ENCODE results near the gene ZNF891.

ZNF891 gene

DNA sequence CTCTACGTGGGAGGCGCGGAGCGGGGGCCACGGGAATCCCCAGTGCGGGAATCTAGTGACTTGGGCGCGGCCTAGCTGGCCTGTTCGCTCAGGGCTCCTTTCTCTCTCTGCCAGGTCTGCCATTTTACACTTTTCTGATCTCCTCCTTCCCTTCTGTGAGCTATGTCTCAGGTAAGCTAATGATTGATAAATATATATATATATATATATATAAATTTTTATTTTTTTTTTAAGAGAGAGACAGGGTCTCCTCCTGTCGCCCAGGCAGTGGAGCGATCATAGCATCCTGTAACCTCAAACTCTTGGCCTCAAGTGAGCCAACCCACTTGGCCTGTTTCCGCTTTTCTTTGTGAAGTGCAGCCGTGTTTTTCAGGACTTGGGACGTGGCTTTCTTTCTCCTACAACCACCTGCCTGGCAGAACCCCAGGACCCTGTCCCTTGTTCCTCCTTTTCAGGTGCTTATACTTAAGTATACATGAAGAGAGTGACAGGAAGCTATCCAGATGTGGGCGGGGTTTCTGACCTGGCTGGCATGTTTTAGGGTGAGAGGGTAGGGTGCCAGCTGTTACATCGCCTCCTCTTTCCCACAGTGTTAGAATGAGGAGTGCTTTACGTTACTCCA lies 48.8 kb downstream of the ZNF891 start:
- Histone ChIP-seq H2AK5ac (ENCODE audit: low read length) (no peak overlapping the region), H3K4me1 (ENCODE audit: control insufficient read depth, low read depth, low read length) (no peaks in the 10 kb centered on the region), H2BK15ac (replicated peaks; ENCODE audit: low read depth) (no peak overlapping the region), H4K5ac (ENCODE audit: low read length) (no peak overlapping the region), H3K4ac (ENCODE audit: low read depth, low read length) (no peak overlapping the region), H3K56ac (ENCODE audit: low read length) (peak overlapping the region; percentile 98), H3K23ac (ENCODE audit: low read length) (no peak overlapping the region), H3K79me2 (ENCODE audit: control insufficient read depth, insufficient read depth, low read length) (peaks cover 8% of the 10 kb centered on the region), H3K4me2 (ENCODE audit: low read length) (peak overlapping the region; percentile 77), H3K79me1 (ENCODE audit: low read length) (peaks cover 6% of the 10 kb centered on the region), H2BK5ac (ENCODE audit: low read length) (no peak overlapping the region), H4K8ac (ENCODE audit: low read depth, low read length) (no peak overlapping the region), H3K18ac (ENCODE audit: low read length) (no peak overlapping the region), H3K4me3 (ENCODE audit: low read length) (peak overlapping the region; percentile 91), H3K27me3 (ENCODE audit: insufficient read depth, low read length, poor library complexity) (no peaks in the 10 kb centered on the region), H3K36me3 (ENCODE audit: control insufficient read depth, insufficient read depth, low read length) (peaks cover 3% of the 10 kb centered on the region), H3K27ac (ENCODE audit: low read depth, low read length) (peak overlapping the region; percentile 68), H2BK120ac (ENCODE audit: low read depth, low read length) (no peak overlapping the region), H3K9ac (ENCODE audit: low read length) (peak overlapping the region; percentile 95)
- peak; percentile 10 for DNase-seq
- no CpG with 5 or more reads among the region's 17 CpGs for WGBS (ENCODE audit: extremely low coverage, insufficient coverage, low lambda C conversion rate)

DNA sequence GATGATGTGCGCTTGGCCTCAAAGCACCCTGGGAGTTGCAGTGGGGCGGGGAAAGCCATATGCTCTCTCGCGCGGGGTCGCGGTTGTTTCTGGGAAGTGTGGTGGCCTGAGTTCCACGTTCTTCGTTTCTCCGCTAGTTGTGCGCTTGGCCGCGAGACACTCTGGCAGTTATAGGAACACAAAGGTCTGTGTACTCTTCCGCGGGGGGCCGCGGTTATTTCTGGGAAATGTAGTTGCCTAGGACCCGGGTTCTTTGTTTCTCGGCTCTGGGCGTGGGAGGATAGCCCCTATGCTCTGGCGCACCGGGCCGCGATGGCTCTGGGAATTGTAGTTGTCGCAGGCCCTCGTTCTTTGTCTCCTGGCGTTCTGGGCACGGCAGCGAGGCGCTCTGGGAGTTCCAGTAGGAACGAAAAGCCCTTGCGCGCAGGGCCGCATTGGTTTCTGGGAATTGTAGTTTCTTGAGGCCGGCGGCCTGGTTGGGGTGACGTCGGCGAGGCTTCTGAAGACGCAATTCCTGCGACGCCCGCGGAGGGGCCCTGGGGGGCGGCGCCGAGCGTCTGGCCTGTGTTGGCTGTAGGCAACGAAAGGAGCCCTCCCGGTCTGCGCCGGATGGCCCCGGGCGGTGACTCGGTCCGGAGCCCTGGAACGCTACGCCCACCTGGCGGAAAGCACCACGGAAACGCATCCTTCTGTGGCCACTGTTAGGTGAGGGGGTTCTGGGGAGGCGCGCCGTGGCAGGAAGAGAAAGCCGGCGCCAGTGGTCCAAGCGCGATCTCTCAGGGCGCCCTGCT lies 49.5 kb downstream of the ZNF891 start, which contains the start of gene ZNF140:
ZNF140 (plus strand) TSS at position 556 of the 791 bp plus-strand sequence. CDS start 398 bp downstream, outside the sequence.
- Histone ChIP-seq H3K4me1 (ENCODE audit: control insufficient read depth, low read depth, low read length) (no peaks in the 10 kb centered on the region), H3K4me2 (ENCODE audit: low read length) (peak within 1 kb of the TSS; percentile 77), H3K79me1 (ENCODE audit: low read length) (peaks cover 6% of the 10 kb centered on the region), H3K27ac (ENCODE audit: low read depth, low read length) (peak within 1 kb of the TSS; percentile 84), H4K5ac (ENCODE audit: low read length) (no peak within 1 kb of the TSS), H3K23ac (ENCODE audit: low read length) (no peak within 1 kb of the TSS), H2AK5ac (ENCODE audit: low read length) (no peak within 1 kb of the TSS), H3K9ac (ENCODE audit: low read length) (peak within 1 kb of the TSS; percentile 95), H3K56ac (ENCODE audit: low read length) (peak within 1 kb of the TSS; percentile 98), H2BK5ac (ENCODE audit: low read length) (peak within 1 kb of the TSS; percentile 20), H2BK120ac (ENCODE audit: low read depth, low read length) (no peak within 1 kb of the TSS), H3K4me3 (ENCODE audit: low read length) (peak within 1 kb of the TSS; percentile 91), H4K8ac (ENCODE audit: low read depth, low read length) (no peak within 1 kb of the TSS), H3K79me2 (ENCODE audit: control insufficient read depth, insufficient read depth, low read length) (peaks cover 8% of the 10 kb centered on the region), H3K36me3 (ENCODE audit: control insufficient read depth, insufficient read depth, low read length) (peaks cover 3% of the 10 kb centered on the region), H3K27me3 (ENCODE audit: insufficient read depth, low read length, poor library complexity) (no peaks in the 10 kb centered on the region), H3K18ac (ENCODE audit: low read length) (no peak within 1 kb of the TSS), H2BK15ac (replicated peaks; ENCODE audit: low read depth) (no peak within 1 kb of the TSS), H3K4ac (ENCODE audit: low read depth, low read length) (peak within 1 kb of the TSS; percentile 56)
- WGBS (ENCODE audit: extremely low coverage, insufficient coverage, low lambda C conversion rate): no CpG with 5 or more reads among the region's 69 CpGs
- DNase-seq: peak; percentile 99

DNA sequence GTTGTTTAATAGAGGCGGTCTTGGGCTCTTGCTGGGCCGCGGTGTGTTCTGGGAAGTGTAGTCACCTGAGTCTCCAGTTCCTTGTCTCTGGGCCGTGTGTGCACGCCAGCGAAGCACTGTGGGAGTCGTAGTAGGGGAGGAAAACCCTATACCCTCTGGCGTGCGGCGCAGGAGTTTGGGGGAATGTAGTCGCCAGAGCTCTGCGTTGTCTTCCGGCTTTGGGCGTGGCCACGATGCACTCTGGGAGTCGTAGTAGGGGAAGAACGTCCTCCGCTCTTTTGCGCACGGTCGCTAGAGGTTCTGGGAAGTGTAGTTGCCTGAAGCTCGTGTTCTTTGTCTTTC lies 50.1 kb downstream of the ZNF891 start:
- Histone ChIP-seq H3K23ac (ENCODE audit: low read length) (no peak overlapping the region), H3K27me3 (ENCODE audit: insufficient read depth, low read length, poor library complexity) (no peaks in the 10 kb centered on the region), H3K4me1 (ENCODE audit: control insufficient read depth, low read depth, low read length) (no peaks in the 10 kb centered on the region), H2AK5ac (ENCODE audit: low read length) (no peak overlapping the region), H3K56ac (ENCODE audit: low read length) (peak overlapping the region; percentile 88), H3K9ac (ENCODE audit: low read length) (peak overlapping the region; percentile 66), H3K79me2 (ENCODE audit: control insufficient read depth, insufficient read depth, low read length) (peaks cover 8% of the 10 kb centered on the region), H3K4ac (ENCODE audit: low read depth, low read length) (no peak overlapping the region), H3K4me2 (ENCODE audit: low read length) (peak overlapping the region; percentile 37), H3K36me3 (ENCODE audit: control insufficient read depth, insufficient read depth, low read length) (peaks cover 3% of the 10 kb centered on the region), H4K8ac (ENCODE audit: low read depth, low read length) (no peak overlapping the region), H2BK120ac (ENCODE audit: low read depth, low read length) (no peak overlapping the region), H2BK5ac (ENCODE audit: low read length) (no peak overlapping the region), H3K27ac (ENCODE audit: low read depth, low read length) (peak overlapping the region; percentile 84), H4K5ac (ENCODE audit: low read length) (no peak overlapping the region), H2BK15ac (replicated peaks; ENCODE audit: low read depth) (no peak overlapping the region), H3K79me1 (ENCODE audit: low read length) (peaks cover 6% of the 10 kb centered on the region), H3K4me3 (ENCODE audit: low read length) (peak overlapping the region; percentile 53), H3K18ac (ENCODE audit: low read length) (no peak overlapping the region)
- WGBS (ENCODE audit: extremely low coverage, insufficient coverage, low lambda C conversion rate): no CpG with 5 or more reads among the region's 22 CpGs
- DNase-seq: peak; percentile 100

DNA sequence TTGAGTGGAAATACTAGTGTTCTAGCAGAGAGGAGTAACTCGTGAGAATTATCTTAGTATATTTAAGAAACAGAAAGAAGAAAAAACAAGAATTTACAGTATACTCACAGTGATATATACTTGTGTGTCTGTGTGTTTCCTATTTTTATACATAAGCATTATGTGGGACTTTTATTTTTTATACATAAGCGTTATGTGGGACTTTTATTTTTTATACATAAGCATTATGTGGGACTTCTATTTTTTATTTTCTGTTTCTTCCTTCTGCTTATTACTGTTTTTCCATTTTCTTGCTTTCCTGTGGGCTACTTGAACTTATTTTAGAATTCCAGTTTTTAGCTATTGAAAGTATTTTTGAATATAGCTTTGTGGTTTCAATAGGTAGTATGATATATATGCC lies 56.2 kb downstream of the ZNF891 start:
- Histone ChIP-seq H3K4ac (ENCODE audit: low read depth, low read length) (no peak overlapping the region), H2BK15ac (replicated peaks; ENCODE audit: low read depth) (no peak overlapping the region), H3K79me2 (ENCODE audit: control insufficient read depth, insufficient read depth, low read length) (no peaks in the 10 kb centered on the region), H3K4me3 (ENCODE audit: low read length) (no peak overlapping the region), H3K79me1 (ENCODE audit: low read length) (no peaks in the 10 kb centered on the region), H3K27ac (ENCODE audit: low read depth, low read length) (no peak overlapping the region), H2AK5ac (ENCODE audit: low read length) (no peak overlapping the region), H2BK120ac (ENCODE audit: low read depth, low read length) (no peak overlapping the region), H3K18ac (ENCODE audit: low read length) (no peak overlapping the region), H4K8ac (ENCODE audit: low read depth, low read length) (no peak overlapping the region), H3K56ac (ENCODE audit: low read length) (no peak overlapping the region), H3K23ac (ENCODE audit: low read length) (no peak overlapping the region), H3K4me2 (ENCODE audit: low read length) (no peak overlapping the region), H4K5ac (ENCODE audit: low read length) (no peak overlapping the region), H3K9ac (ENCODE audit: low read length) (no peak overlapping the region), H3K4me1 (ENCODE audit: control insufficient read depth, low read depth, low read length) (no peaks in the 10 kb centered on the region), H3K27me3 (ENCODE audit: insufficient read depth, low read length, poor library complexity) (no peaks in the 10 kb centered on the region), H2BK5ac (ENCODE audit: low read length) (no peak overlapping the region), H3K36me3 (ENCODE audit: control insufficient read depth, insufficient read depth, low read length) (no peaks in the 10 kb centered on the region)
- WGBS (ENCODE audit: extremely low coverage, insufficient coverage, low lambda C conversion rate): no CpG with 5 or more reads among the region's 2 CpGs
- no peak for DNase-seq

DNA sequence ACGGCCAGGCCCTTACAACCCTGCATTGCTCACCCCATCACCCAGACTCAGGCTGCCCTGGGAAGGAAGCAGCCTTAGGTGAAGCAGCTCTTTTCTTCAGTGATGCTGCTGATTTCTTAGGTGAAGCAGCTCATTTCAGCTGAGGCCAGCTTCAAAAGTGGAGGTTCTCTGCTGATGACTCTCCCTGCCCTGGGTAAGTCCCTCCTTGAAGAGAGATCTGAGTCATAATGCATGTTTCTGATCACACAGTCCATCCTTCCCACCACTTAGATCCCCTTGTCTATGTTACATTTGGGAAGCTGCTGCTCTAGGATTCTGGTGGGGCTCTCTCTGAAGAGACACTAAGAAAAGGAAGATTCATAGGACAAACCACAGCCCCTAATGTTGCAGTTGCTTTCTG lies 66.5 kb downstream of the ZNF891 start:
- no CpG with 5 or more reads among the region's 1 CpG for WGBS (ENCODE audit: extremely low coverage, insufficient coverage, low lambda C conversion rate)
- Histone ChIP-seq H3K4me2 (ENCODE audit: low read length) (no peak overlapping the region), H2BK120ac (ENCODE audit: low read depth, low read length) (no peak overlapping the region), H3K4me1 (ENCODE audit: control insufficient read depth, low read depth, low read length) (no peaks in the 10 kb centered on the region), H3K18ac (ENCODE audit: low read length) (no peak overlapping the region), H3K36me3 (ENCODE audit: control insufficient read depth, insufficient read depth, low read length) (no peaks in the 10 kb centered on the region), H3K79me2 (ENCODE audit: control insufficient read depth, insufficient read depth, low read length) (no peaks in the 10 kb centered on the region), H3K4me3 (ENCODE audit: low read length) (peak overlapping the region; percentile 20), H2AK5ac (ENCODE audit: low read length) (no peak overlapping the region), H3K23ac (ENCODE audit: low read length) (no peak overlapping the region), H3K27me3 (ENCODE audit: insufficient read depth, low read length, poor library complexity) (no peaks in the 10 kb centered on the region), H3K56ac (ENCODE audit: low read length) (no peak overlapping the region), H2BK15ac (replicated peaks; ENCODE audit: low read depth) (no peak overlapping the region), H4K8ac (ENCODE audit: low read depth, low read length) (no peak overlapping the region), H3K4ac (ENCODE audit: low read depth, low read length) (no peak overlapping the region), H3K9ac (ENCODE audit: low read length) (no peak overlapping the region), H4K5ac (ENCODE audit: low read length) (no peak overlapping the region), H3K79me1 (ENCODE audit: low read length) (no peaks in the 10 kb centered on the region), H2BK5ac (ENCODE audit: low read length) (no peak overlapping the region), H3K27ac (ENCODE audit: low read depth, low read length) (no peak overlapping the region)
- DNase-seq: no peak

Data from mesendoderm (in vitro differentiated cells).